Measurements from ENCODE around the gene ATP2A1. TPM values are rescaled to one million over a fixed set of nuclear protein-coding genes. Genes with fewer than 3 reads are reported as not detected.

ATP2A1 gene
- total RNA-seq, 1 donor from 2014 or later: 0.45 TPM

Small RNA genes within 50 kb of the gene (microRNA-seq; reads per million reads assigned to microRNA genes)
- not detected for gene MIR4721 (ENCODE audit: borderline number of aligned reads)

Other genes starting within 250 kb of the ATP2A1 start
- not detected for gene NPIPB8, start 240.4 kb upstream of the ATP2A1 start, total RNA-seq
- 433 TPM for gene EIF3C, start 167.0 kb upstream of the ATP2A1 start, total RNA-seq
- gene NPIPB9, start 126.7 kb upstream of the ATP2A1 start, total RNA-seq: 0.30 TPM
- gene ATXN2L, start 55.5 kb upstream of the ATP2A1 start, total RNA-seq: 55.3 TPM
- gene TUFM, start 32.1 kb upstream of the ATP2A1 start, total RNA-seq: 254 TPM
- 46.1 TPM for gene SH2B1, start 14.6 kb upstream of the ATP2A1 start, total RNA-seq
- 20.5 TPM for gene RABEP2, start 46.8 kb downstream of the ATP2A1 start, total RNA-seq
- not detected for gene CD19, start 53.5 kb downstream of the ATP2A1 start, total RNA-seq
- gene NFATC2IP, start 72.4 kb downstream of the ATP2A1 start, total RNA-seq: 20.1 TPM
- 17.9 TPM for gene SPNS1, start 96.3 kb downstream of the ATP2A1 start, total RNA-seq
- gene LAT, start 106.6 kb downstream of the ATP2A1 start, total RNA-seq: 1.6 TPM

Data from left ventricle myocardium superior (tissue), 1 donor.